Activated naive CD8-positive, alpha-beta T cell (primary cell): ENCODE results near the gene SATB2.

Source experiments
- H3K27ac Mint-ChIP-seq: one replicate; pipeline ENCODE4 v1.8.0; 2021; ENCODE audit warnings: mixed read lengths
- H3K27me3 Mint-ChIP-seq: one replicate; pipeline ENCODE4 v1.8.0; 2021; ENCODE audit warnings: mixed read lengths
- H3K36me3 Mint-ChIP-seq: one replicate; pipeline ENCODE4 v1.8.0; 2021; ENCODE audit warnings: mixed read lengths
- H3K4me1 Mint-ChIP-seq: one replicate; pipeline ENCODE4 v1.8.0; 2021; ENCODE audit warnings: low read depth, mixed read lengths
- H3K4me3 Mint-ChIP-seq: one replicate; pipeline ENCODE4 v1.8.0; 2021; ENCODE audit warnings: mild to moderate bottlenecking, mixed read lengths
- H3K9me3 Mint-ChIP-seq: one replicate; pipeline ENCODE4 v1.8.0; 2021; ENCODE audit warnings: low read depth, mixed read lengths

Gene SATB2

DNA sequence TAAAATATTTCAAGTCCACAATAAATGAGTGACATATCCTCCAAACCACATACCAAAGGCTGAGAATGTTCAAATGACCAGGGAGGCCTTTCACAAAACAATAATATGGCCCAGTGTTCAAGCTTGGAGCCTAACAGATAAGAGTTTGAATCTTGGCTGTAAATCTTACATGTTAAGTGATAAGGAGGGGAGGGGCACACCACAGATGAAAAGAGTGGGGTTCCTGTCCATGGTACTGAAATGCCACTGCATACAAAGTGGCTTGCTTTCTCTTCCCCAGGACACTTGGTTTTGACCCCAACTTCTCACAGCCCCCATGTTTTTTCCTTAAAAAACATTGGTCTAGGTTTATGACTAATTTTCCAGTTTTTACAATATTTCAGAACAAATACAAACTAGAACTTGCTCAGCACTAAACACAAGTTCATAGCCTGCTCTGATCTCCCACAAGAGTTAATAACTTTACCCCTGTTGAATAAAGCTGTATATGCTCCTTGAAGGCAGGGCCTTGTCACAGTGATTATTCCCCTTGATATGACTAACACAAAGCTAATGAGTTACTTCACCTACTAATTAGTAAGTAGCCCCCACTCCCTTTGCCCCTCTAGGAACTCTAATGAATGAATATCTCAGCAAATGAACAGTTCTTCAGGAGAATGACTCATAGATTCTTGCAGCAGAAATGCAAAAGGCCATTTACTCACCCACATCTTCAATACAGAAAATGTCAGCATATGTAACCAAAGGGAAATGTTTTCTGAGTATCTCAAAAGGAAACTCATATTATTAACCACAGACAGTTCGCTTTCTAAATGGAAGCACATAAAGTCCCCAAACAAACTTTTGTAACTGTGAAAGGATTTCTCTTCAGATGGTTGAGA lies 142.2 kb downstream of the SATB2 start:
- Mint-ChIP-seq H3K4me3 (no peak overlapping the region), H3K27me3 (peaks cover 3% of the 10 kb centered on the region), H3K9me3 (no peaks in the 10 kb centered on the region), H3K27ac (no peak overlapping the region), H3K36me3 (no peaks in the 10 kb centered on the region), H3K4me1 (no peaks in the 10 kb centered on the region)

DNA sequence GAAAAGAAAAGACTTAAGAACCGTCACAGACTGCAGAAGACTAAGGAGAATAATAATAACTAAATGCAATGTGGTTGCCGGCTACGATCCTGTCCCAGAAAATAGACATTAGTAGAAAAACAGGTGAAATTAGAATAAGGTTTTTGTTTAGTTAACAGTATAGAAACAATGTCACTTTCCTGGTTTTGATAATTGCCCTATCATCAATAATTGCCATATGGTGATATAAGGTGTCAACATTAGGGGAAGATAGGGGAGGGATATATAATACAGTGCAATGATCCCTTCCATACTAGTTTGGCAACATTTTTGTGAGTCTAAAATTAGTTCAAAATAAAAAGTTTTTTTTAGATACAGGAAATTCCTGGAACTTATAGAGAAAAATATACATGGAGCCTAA lies 144.8 kb downstream of the SATB2 start:
- no peaks in the 10 kb centered on the region for H3K4me1 Mint-ChIP-seq
- no peak overlapping the region for H3K27ac Mint-ChIP-seq
- H3K27me3 Mint-ChIP-seq: no peaks in the 10 kb centered on the region
- no peaks in the 10 kb centered on the region for H3K36me3 Mint-ChIP-seq
- no peak overlapping the region for H3K4me3 Mint-ChIP-seq
- H3K9me3 Mint-ChIP-seq: no peaks in the 10 kb centered on the region

DNA sequence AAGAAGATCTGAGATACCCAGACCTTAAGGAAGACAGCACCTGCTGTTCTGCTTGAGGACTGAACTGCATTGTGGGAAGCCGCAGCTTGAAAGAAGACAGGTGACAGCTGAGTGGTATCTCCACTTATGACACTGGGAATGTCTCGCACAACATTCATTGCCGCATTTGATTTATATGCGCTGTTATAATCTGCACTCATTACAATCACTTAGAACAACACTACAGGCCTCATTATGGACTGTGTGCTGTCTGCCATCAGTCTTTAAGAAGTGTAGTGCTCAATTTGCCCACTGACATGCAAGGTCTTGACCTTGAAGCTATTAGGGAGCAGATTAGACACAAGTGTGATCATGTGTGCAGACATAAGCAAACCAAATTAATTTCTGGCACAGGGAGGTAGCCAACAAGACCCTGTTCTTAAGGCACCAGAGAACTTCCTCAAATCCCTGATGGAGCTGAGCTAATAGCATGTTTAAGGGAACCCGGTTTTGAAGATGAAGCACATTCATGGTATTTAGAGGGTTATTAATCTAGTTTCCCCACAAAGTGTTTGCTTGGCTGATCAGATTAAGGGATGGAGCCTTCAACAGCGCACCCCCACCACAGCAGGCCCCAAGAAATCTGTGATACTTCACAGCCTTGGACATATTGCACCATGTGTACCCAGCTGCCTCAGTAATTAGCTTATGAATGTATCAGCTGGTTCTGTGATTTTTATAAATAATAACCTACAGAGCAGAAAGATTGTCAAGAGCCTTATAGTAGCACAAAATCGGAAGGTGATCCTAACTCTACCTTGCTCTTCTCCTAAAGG lies 146.8 kb downstream of the SATB2 start:
- Mint-ChIP-seq H3K9me3 (no peaks in the 10 kb centered on the region), H3K27ac (no peak overlapping the region), H3K4me1 (no peaks in the 10 kb centered on the region), H3K4me3 (no peak overlapping the region), H3K27me3 (no peaks in the 10 kb centered on the region), H3K36me3 (no peaks in the 10 kb centered on the region)

DNA sequence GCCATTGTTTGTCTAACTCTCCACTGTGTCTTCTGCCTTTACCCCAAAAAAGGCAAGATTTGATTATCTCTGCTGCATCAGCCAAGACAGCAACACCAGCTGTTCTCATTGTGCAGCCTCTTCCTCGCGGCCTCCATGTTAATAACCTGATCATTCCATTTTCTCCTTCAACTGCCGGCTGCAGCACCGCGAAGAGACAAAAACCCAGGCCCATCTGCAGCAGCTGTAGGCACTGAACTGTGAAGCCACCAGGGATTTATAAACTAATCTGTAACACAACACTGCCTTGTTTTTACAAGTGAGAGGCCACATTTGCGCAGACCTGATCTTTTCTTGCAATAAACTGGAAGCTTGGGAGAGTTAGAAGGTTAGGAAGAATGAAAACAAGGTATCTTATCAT lies 147.8 kb downstream of the SATB2 start:
- Mint-ChIP-seq H3K4me1 (no peaks in the 10 kb centered on the region), H3K36me3 (no peaks in the 10 kb centered on the region), H3K27ac (no peak overlapping the region), H3K27me3 (no peaks in the 10 kb centered on the region), H3K4me3 (no peak overlapping the region), H3K9me3 (no peaks in the 10 kb centered on the region)

DNA sequence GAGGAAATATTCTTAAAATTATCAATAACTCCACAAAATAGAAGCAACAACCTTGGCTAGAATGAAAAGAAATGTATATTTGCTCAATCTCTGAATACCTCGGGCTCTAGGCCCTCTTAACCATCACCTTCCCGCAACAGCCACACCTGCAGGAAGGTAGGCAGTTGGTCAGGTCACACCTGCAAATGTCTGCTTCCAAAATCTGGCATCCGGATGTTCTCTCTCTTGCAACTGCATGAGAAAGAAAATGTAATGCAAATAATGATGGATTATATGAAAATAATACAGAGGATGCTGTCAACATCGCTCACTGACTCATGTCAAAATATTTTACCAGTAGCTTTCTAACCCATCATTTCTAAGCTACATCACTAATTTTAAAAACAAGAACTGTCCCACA lies 148.3 kb downstream of the SATB2 start:
- Mint-ChIP-seq H3K27ac (no peak overlapping the region), H3K9me3 (no peaks in the 10 kb centered on the region), H3K27me3 (no peaks in the 10 kb centered on the region), H3K4me1 (no peaks in the 10 kb centered on the region), H3K36me3 (no peaks in the 10 kb centered on the region), H3K4me3 (no peak overlapping the region)

DNA sequence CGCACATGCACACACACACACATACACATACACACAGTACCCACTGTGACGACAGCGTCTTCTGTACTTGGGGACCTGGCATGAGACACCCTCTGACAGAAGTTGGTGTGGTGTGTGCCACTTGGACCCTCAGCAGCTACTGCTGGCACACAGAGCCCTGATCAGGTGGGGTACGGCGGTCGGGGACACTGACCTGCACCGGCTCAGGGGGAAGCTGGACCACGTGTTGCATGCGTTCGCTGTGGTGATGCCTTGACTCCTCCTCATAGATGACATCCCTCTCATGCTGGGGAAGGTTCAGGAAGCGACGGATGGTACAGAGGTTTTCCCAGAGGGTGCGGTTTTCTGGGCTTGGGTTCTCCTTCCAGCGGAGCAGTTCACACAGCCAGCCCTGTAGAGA lies 149.2 kb downstream of the SATB2 start:
- Mint-ChIP-seq H3K27ac (no peak overlapping the region), H3K27me3 (peaks cover 1% of the 10 kb centered on the region)

DNA sequence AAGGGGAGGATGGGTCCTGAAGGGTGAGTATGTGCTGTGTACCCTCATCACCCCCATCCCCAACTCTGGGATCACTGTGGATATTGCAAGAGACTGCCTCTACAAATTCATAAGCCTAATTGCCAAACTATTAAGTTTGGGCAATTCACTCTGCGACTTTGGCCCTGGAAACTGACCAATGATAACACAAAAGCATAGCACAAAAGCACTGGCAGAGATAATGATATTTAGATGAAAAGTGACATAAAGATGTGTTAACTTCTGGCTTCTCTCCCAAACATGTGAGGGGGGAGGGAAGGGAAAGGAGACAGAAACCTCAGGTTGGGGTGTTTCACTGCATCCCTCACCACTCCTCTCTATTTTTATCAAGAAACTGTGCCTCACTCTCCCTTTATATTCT lies 150.3 kb downstream of the SATB2 start:
- Mint-ChIP-seq H3K36me3 (no peaks in the 10 kb centered on the region), H3K4me3 (no peak overlapping the region), H3K9me3 (no peaks in the 10 kb centered on the region), H3K4me1 (no peaks in the 10 kb centered on the region), H3K27me3 (peaks cover 1% of the 10 kb centered on the region), H3K27ac (no peak overlapping the region)

More for the DNA sequence above, 149.2 kb downstream of the SATB2 start:
- Mint-ChIP-seq H3K4me3 (no peak overlapping the region), H3K36me3 (no peaks in the 10 kb centered on the region), H3K4me1 (no peaks in the 10 kb centered on the region), H3K9me3 (no peaks in the 10 kb centered on the region)

DNA sequence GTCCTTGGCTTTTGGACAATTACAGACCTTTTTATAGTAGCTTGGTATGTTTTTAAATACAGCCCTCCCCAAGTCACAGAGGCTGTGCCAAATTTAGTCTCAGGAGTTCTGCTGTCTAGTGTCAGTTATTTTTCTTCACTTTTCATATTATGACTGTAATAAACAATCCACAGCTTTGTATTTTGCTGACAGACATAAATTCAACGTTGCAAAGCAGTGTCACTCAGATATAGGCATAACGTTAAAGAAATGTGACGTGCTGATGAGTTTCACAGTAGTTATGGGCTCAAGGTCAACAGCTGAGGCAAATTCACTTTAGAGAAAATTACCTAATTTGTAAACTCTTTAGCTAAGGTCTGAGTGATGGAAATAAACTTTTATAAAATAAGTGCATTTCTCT lies 151.6 kb downstream of the SATB2 start:
- Mint-ChIP-seq H3K4me1 (no peaks in the 10 kb centered on the region), H3K4me3 (no peak overlapping the region), H3K9me3 (no peaks in the 10 kb centered on the region), H3K27ac (no peak overlapping the region), H3K27me3 (peaks cover 1% of the 10 kb centered on the region), H3K36me3 (no peaks in the 10 kb centered on the region)

DNA sequence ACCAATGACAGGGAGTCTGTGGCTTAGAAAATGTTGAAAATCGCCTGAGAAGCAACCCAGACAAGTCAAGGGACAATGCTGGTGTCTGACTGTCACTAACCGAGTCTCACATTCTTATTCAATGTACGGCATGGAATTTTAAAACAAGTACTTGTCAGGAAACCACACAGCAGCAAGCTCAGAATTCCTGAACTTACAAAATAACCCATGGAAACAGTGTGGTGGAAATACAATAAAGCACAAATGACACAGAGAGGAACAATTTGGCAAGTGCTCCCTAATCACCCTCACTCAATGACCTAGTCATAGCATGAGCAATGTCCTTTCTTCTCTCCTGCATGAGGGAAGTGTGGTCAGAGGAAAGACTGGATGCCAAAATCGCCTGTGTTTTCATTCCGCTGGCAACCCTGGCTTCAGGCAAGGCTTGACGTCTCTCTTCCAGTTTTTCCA lies 154.0 kb downstream of the SATB2 start:
- Mint-ChIP-seq H3K4me1 (no peaks in the 10 kb centered on the region), H3K27ac (no peak overlapping the region), H3K9me3 (no peaks in the 10 kb centered on the region), H3K36me3 (no peaks in the 10 kb centered on the region), H3K27me3 (peaks cover 3% of the 10 kb centered on the region), H3K4me3 (no peak overlapping the region)

DNA sequence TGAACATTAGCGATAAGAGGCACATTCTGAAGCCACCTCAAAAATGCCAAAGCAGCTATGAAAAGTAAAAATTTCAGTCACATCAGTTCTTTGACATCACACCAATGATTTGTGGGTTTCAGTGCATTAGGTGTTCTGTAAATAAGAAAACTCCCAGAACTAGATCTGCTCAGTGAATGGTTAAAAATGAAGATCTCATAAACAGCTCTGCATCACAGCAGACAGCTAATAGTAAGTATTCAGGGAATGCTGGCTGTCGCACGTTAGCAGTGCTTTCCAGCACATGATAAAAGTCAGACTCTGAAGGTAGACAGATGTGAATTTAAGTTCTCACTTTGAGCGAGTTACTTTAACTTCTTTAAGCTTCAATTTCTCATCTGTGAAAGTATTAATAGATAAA lies 154.9 kb downstream of the SATB2 start:
- Mint-ChIP-seq H3K36me3 (no peaks in the 10 kb centered on the region), H3K4me3 (no peak overlapping the region), H3K27ac (no peak overlapping the region), H3K27me3 (peaks cover 3% of the 10 kb centered on the region), H3K4me1 (no peaks in the 10 kb centered on the region), H3K9me3 (no peaks in the 10 kb centered on the region)

DNA sequence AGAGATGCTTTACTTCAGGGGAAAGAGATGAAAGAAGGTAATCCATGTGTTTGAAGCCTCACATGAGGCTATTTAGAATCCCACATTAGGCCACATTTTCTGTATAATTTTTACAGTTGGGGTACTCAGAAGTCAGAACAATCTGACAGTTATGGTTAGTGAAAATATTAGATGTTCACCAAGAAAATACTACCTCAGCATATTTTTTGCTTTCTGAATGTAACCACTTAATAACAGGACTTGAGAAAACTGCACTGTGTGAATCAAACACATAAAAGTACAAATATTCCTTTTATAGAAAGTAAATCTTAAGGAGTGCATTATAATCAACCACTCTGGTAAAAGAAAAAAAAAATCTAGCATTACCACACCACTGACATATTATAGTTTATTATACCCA lies 169.3 kb downstream of the SATB2 start:
- no peaks in the 10 kb centered on the region for H3K36me3 Mint-ChIP-seq
- H3K27ac Mint-ChIP-seq: no peak overlapping the region
- H3K4me3 Mint-ChIP-seq: no peak overlapping the region
- no peaks in the 10 kb centered on the region for H3K4me1 Mint-ChIP-seq
- no peaks in the 10 kb centered on the region for H3K9me3 Mint-ChIP-seq
- H3K27me3 Mint-ChIP-seq: peaks cover 1% of the 10 kb centered on the region

DNA sequence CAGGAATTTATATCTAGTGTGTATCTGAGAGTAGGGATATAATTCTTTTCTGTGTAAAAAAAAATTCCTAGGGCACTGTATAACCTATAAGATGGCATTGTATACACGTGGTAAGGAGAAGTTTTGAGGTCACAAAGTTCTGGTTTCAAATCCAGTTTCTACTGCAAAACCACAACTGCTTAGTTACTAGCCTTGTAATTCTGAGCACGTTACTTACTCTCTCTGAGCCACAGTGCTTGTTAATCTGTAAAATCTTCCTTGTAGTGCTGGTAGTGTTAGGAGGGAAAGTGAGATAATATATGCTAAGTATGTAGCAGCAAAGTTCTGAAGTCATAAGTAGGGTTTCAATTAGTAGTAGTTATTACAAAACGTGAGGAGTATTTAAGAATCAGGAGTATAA lies 175.4 kb downstream of the SATB2 start:
- Mint-ChIP-seq H3K4me1 (no peaks in the 10 kb centered on the region), H3K4me3 (no peak overlapping the region), H3K27ac (no peak overlapping the region), H3K36me3 (no peaks in the 10 kb centered on the region), H3K9me3 (no peaks in the 10 kb centered on the region), H3K27me3 (peaks cover 1% of the 10 kb centered on the region)

DNA sequence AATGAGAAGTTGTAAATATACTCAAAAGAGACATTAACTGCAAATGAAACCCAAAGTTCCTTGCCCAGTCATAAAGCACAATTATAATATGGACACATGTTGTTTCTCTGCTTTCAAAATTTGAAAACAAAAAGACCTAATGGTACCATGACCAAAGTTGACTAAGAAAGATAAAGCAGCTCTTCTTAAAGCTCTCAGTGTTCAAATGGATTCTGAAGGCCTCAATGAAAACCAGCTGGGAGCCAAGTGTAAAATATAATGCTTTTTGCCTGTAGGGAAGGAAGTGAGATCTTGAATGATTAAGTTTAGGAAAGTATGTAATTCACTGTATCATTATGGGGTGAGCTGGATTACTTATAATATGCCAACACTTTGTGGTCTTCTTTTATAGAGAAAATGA lies 178.6 kb downstream of the SATB2 start:
- H3K4me1 Mint-ChIP-seq: no peaks in the 10 kb centered on the region
- no peak overlapping the region for H3K27ac Mint-ChIP-seq
- H3K4me3 Mint-ChIP-seq: no peak overlapping the region
- H3K9me3 Mint-ChIP-seq: no peaks in the 10 kb centered on the region
- H3K27me3 Mint-ChIP-seq: no peaks in the 10 kb centered on the region
- H3K36me3 Mint-ChIP-seq: no peaks in the 10 kb centered on the region

DNA sequence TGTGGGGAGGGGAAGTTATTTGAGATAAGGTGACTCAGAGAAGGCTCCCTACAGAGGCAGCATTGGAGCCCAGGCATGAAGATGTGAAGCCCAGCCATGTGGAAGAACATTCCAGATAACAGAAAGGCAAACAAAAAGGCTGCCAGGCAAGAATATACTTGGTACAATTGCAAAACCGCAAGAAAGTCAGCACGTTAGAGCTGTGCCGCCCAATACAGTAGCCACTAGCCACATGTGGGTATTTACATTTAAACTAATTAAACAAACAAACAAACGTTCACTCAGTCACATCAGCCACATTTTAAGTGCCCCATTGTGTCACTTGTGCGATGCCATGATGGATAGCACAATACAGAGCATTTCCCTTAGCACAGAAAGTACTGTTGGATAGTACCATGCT lies 179.6 kb downstream of the SATB2 start:
- Mint-ChIP-seq H3K27ac (no peak overlapping the region), H3K4me3 (no peak overlapping the region), H3K36me3 (no peaks in the 10 kb centered on the region), H3K27me3 (no peaks in the 10 kb centered on the region), H3K9me3 (no peaks in the 10 kb centered on the region), H3K4me1 (no peaks in the 10 kb centered on the region)

DNA sequence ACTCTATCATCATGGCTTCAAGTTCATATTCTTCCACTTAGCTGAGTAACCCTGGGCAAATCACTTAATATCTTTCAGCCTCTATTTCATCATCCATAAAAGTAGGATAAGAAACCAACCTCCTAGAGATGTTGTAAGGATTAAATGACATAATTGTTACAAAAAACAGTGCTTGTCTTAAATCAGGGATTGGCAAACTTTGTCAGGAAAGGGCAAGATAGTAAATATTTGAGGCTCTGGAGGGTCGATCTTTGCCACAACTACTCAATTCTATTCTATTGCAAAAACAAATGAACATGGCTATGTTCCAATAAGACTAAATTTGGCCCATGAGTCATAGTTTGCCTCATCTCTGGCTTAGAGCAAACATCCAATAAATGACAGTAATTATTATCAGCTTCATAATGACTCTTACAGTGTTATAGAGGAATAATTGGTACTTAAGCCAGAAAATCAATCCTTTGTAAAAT lies 184.7 kb downstream of the SATB2 start:
- H3K27ac Mint-ChIP-seq: no peak overlapping the region
- no peaks in the 10 kb centered on the region for H3K27me3 Mint-ChIP-seq
- no peak overlapping the region for H3K4me3 Mint-ChIP-seq
- no peaks in the 10 kb centered on the region for H3K9me3 Mint-ChIP-seq
- no peaks in the 10 kb centered on the region for H3K36me3 Mint-ChIP-seq
- H3K4me1 Mint-ChIP-seq: no peaks in the 10 kb centered on the region
